ENCODE data around the gene ZNF468. TPM values are rescaled to one million over a fixed set of nuclear protein-coding genes. Genes with fewer than 3 reads are reported as not detected.

Gene ZNF468
- total and polyA plus RNA-seq, 10 of the 15 experiments (the other 5 are each of a cell fraction or from before 2014, with no cell fraction given): 3.9 to 18.8 (median 9.3) TPM

GRCh38 chr19:52898101-52898500 is 40.7 kb upstream of the ZNF468 start:
- CTCF ChIA-PET: no interaction called here
- intact Hi-C loops (cut with micrococcal nuclease; ENCODE audit: unreplicated experiment): no loop called here

More at GRCh38 chr19:52898101-52898500, 40.7 kb upstream of the ZNF468 start:
- no peak overlapping the region for H3K9ac ChIP-seq (ENCODE audit: control insufficient read depth, insufficient read depth, low read length)
- WGBS (ENCODE audit: insufficient coverage, insufficient replicate concordance, low lambda C conversion rate, missing lambda C conversion rate): 97% methylated on average over 15 of the region's 15 CpGs
- H3K27ac ChIP-seq (ENCODE audit: control insufficient read depth, insufficient read depth): no peak overlapping the region
- FAIRE-seq: no peak
- no peaks in the 10 kb centered on the region; the same call in 1 of the 2 replicates for H3K4me1 ChIP-seq (ENCODE audit: control insufficient read depth, insufficient read depth, low read length)
- H3K27me3 ChIP-seq (replicated peaks in 1 of 2; ENCODE audit: control insufficient read depth in 2 of 2, insufficient read depth in 2 of 2, low read length in 1 of 2): no peaks in the 10 kb centered on the region
- ATAC-seq: no peak
- no peaks in the 10 kb centered on the region; a peak in 1 of 4 replicates for H3K36me3 ChIP-seq (ENCODE audit: control insufficient read depth in 2 of 2, insufficient read depth in 2 of 2, low read length in 1 of 2)
- ChIA-PET POLR2A (interaction anchor here (0.9 to 1.3 kb wide), 2 partner anchors 16 to 24 kb away, joined by 3 to 4 read pairs; no protein-coding TSS in a partner anchor), RAD21 (ENCODE audit: unreplicated experiment) (no interaction called here), SMC1A (ENCODE audit: uncharacterized antibody, unreplicated experiment) (no interaction called here)
- in situ Hi-C loops (cut with MboI): no loop called here
- H3K79me2 ChIP-seq (ENCODE audit: control insufficient read depth, insufficient read depth, low read length): peaks cover 3% of the 10 kb centered on the region
- BruUV-seq (replicated peaks): no TSS peak
- no peak overlapping the region; the same call in 1 of the 2 replicates for H3K4me2 ChIP-seq (ENCODE audit: control insufficient read depth, insufficient read depth)
- no peaks in the 10 kb centered on the region; the same call in 1 of the 3 replicates for H3K9me3 ChIP-seq (replicated peaks; ENCODE audit: control insufficient read depth, insufficient read depth, low read length)
- peak overlapping the region; percentile 72 for H2AFZ ChIP-seq (ENCODE audit: control insufficient read depth, low read depth, low read length)
- H4K20me1 ChIP-seq (ENCODE audit: control insufficient read depth, insufficient read depth): no peaks in the 10 kb centered on the region
- TF ChIP-seq ZBED1 (IDR thresholded peaks at IDR 0.05; ENCODE audit: borderline replicate concordance): no peak
- no peak for TF ChIP-seq ESRRA (IDR thresholded peaks at IDR 0.05; ENCODE audit: low read length)
- no peak for TF ChIP-seq CHD4 (IDR thresholded peaks at IDR 0.05)
- TF ChIP-seq MEF2B (IDR thresholded peaks at IDR 0.05; ENCODE audit: partially characterized antibody, poor library complexity, severe bottlenecking): no peak
- no peak for TF ChIP-seq HDAC6 (IDR thresholded peaks at IDR 0.05; ENCODE audit: unreplicated experiment)
- TF ChIP-seq ZNF687 (IDR thresholded peaks at IDR 0.05): no peak
- H3K4me3 ChIP-seq: 0 out of 2 replicates have a peak overlapping the region, but pooled peaks have one; percentile 73
- DNase-seq (ENCODE audit: low read depth, low spot score): no peak
